Fibroblast of lung (primary cell): ENCODE results near the gene IL17C. TPM values are rescaled to one million over a fixed set of nuclear protein-coding genes. Genes with fewer than 3 reads are reported as not detected.

Source experiments
- DNase-seq, 2 donors: peaks; one replicate each; pipeline versions ENCODE4 v3.0.0 to v3.0.0-alpha.2; 2010; ENCODE audit warnings: low read depth in 2 of 2
- H2AFZ ChIP-seq: 2 replicates; pipeline ENCODE4 v1.5.1; 2012; ENCODE audit warnings: low read length, control low read depth, inconsistent platforms
- H3K27ac ChIP-seq: 2 replicates; pipeline ENCODE4 v1.5.1; 2011; ENCODE audit warnings: low read length, control low read depth; ENCODE audit not compliant: insufficient read depth
- H3K27me3 ChIP-seq: 2 replicates; pipeline ENCODE4 v1.5.1; 2011; ENCODE audit warnings: mild to moderate bottlenecking, low read length; ENCODE audit not compliant: control insufficient read depth, insufficient read depth
- H3K36me3 ChIP-seq: 2 replicates; pipeline ENCODE4 v1.5.1; 2011; ENCODE audit warnings: low read length; ENCODE audit not compliant: control insufficient read depth, insufficient read depth
- H3K4me1 ChIP-seq: 2 replicates; pipeline ENCODE4 v1.5.1; 2011; ENCODE audit warnings: low read length; ENCODE audit not compliant: control insufficient read depth, insufficient read depth; ENCODE audit errors: extremely low read depth
- H3K4me2 ChIP-seq: 2 replicates; pipeline ENCODE4 v1.5.1; 2011; ENCODE audit warnings: low read length, control low read depth; ENCODE audit not compliant: insufficient read depth; ENCODE audit errors: extremely low read depth
- H3K4me3 ChIP-seq, 4 experiments: fragments of 200-600 bp in 1 of 4; sonication (generic) in 1 of 4; replicated peaks in 1 of 4; 2 replicates each; pipeline ENCODE4 v1.5.1; 2011 to 2016; ENCODE audit warnings: low read length in 4 of 4, low read depth in 3 of 4, mild to moderate bottlenecking in 3 of 4, control low read depth in 2 of 4, inconsistent platforms in 1 of 4, mixed read lengths in 1 of 4; ENCODE audit not compliant: insufficient read depth in 1 of 4; ENCODE audit errors: control extremely low read depth in 1 of 4
- H3K79me2 ChIP-seq: 2 replicates; pipeline ENCODE4 v1.5.1; 2012; ENCODE audit warnings: mild to moderate bottlenecking, low read length, inconsistent platforms; ENCODE audit not compliant: control insufficient read depth, insufficient read depth
- H3K9ac ChIP-seq: 2 replicates; pipeline ENCODE4 v1.5.1; 2011; ENCODE audit warnings: mild to moderate bottlenecking, low read length, control low read depth; ENCODE audit not compliant: insufficient read depth
- H3K9me3 ChIP-seq: 2 replicates; pipeline ENCODE4 v1.5.1; 2012; ENCODE audit warnings: low read depth, low read length; ENCODE audit not compliant: control insufficient read depth, insufficient read depth
- H4K20me1 ChIP-seq: 2 replicates; pipeline ENCODE4 v1.5.1; 2011; ENCODE audit warnings: low read length; ENCODE audit not compliant: control insufficient read depth, insufficient read depth; ENCODE audit errors: extremely low read depth
- EZH2 ChIP-seq: IDR thresholded peaks from 2 replicates; pipeline ENCODE4 v1.5.1; 2012; ENCODE audit warnings: low read length, control low read depth, mild to moderate bottlenecking; ENCODE audit errors: missing control alignments
- polyA plus RNA-seq, 2 donors: library from polyadenylated mRNA; depleted of rRNA in 1 of 2; stranded (reverse) in 1 of 2; unstranded in 1 of 2; fragments of >200 nt; gene quantifications; 2 replicates each; pipeline ENCODE4 v1.2.1, GENCODE V29; 2011 to 2012; ENCODE audit warnings: missing spikeins in 1 of 2
- total RNA-seq: library from RNA; depleted of rRNA; stranded (reverse); fragments of >200 nt; gene quantifications from 2 replicates; pipeline ENCODE4 v1.2.1, GENCODE V29; 2014
- TF ChIP-seq, protein P1 (sequence below), 2 donors: IDR thresholded peaks in 1 of 2; conservative IDR thresholded peaks in 1 of 2; 1 replicate in 1 of 2; 2 replicates in 1 of 2; pipeline ENCODE4 v1.5.1; 2011 to 2012; ENCODE audit warnings: low read length in 2 of 2, control low read depth in 1 of 2, inconsistent platforms in 1 of 2, low read depth in 1 of 2, mild to moderate bottlenecking in 1 of 2

The IL17C gene
- total and polyA plus RNA-seq, 2 donors (not counting 1 experiment from before 2014, with no cell fraction given), result not detected

DNA sequence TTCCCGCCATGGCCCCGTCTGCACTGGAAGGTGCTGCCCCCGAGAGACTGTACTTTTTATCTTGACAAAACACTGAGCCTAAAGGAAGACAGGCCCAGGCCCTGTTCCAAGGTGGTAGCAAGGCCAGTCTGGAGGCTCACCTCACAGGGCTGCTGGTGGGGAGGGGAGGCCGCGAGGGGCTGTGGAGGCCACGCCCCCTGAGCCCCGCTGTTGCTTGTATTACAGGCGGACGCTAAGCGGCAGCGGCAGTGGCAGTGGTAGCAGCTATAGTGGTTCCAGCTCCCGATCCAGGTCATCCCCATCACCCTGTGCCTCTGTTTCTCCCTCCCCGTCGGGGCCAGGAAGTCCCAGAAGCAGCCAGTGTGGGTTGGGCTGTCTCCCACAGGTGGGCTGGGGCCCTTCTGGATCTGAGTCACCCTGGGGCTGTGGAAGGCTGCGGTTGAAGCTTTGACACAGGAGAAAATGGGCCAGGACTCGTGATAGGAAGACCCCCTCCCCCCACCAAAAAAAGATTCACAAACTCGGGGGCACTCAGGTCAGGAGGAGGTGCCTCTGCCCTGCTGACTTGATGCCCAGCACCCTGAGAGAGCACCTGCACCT is 13.3 kb upstream of the IL17C start:
- Histone ChIP-seq H3K4me3 (no peak overlapping the region), H3K79me2 (no peaks in the 10 kb centered on the region), H3K9ac (no peak overlapping the region), H3K9me3 (no peaks in the 10 kb centered on the region), H4K20me1 (no peaks in the 10 kb centered on the region), H3K27me3 (no peaks in the 10 kb centered on the region), H3K4me1 (no peaks in the 10 kb centered on the region), H2AFZ (no peak overlapping the region), H3K27ac (no peak overlapping the region), H3K36me3 (peaks cover 25% of the 10 kb centered on the region), H3K4me2 (no peak overlapping the region)
- TF ChIP-seq EZH2, result no peak
- TF ChIP-seq, protein P1, sequence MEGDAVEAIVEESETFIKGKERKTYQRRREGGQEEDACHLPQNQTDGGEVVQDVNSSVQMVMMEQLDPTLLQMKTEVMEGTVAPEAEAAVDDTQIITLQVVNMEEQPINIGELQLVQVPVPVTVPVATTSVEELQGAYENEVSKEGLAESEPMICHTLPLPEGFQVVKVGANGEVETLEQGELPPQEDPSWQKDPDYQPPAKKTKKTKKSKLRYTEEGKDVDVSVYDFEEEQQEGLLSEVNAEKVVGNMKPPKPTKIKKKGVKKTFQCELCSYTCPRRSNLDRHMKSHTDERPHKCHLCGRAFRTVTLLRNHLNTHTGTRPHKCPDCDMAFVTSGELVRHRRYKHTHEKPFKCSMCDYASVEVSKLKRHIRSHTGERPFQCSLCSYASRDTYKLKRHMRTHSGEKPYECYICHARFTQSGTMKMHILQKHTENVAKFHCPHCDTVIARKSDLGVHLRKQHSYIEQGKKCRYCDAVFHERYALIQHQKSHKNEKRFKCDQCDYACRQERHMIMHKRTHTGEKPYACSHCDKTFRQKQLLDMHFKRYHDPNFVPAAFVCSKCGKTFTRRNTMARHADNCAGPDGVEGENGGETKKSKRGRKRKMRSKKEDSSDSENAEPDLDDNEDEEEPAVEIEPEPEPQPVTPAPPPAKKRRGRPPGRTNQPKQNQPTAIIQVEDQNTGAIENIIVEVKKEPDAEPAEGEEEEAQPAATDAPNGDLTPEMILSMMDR (conservative IDR thresholded peaks at IDR 0.05 in 1 of 2, IDR thresholded peaks at IDR 0.05 in 1 of 2; ENCODE audit: low read depth in 1 of 2, low read length in 2 of 2), result no peak
- no peak for DNase-seq

DNA sequence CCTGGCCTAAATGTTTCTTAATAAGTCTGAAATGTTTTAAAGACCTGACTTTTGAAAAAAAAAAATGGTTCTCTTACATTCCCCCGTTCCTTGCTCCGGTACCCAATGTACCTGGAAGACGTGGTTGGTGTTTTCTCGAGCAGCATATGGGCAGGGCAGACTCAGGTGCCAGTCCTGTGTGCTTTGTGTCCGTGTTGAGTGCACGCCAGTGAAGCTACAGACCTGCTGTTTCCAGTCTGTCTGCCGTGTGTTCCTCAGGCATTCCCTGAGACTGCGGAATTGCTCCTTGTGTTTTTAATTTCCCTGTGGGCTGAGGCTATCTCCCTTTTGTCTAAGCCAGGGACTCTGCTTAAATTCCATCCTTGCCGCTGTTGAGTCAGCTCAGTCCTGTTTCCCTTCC is 11.7 kb upstream of the IL17C start:
- Histone ChIP-seq H3K9me3 (no peaks in the 10 kb centered on the region), H3K36me3 (peaks cover 30% of the 10 kb centered on the region), H3K9ac (no peak overlapping the region), H3K4me1 (no peaks in the 10 kb centered on the region), H3K4me2 (no peak overlapping the region), H4K20me1 (no peaks in the 10 kb centered on the region), H3K4me3 (no peak overlapping the region), H3K27me3 (no peaks in the 10 kb centered on the region), H3K27ac (no peak overlapping the region), H2AFZ (no peak overlapping the region), H3K79me2 (no peaks in the 10 kb centered on the region)
- TF ChIP-seq, protein P1 (conservative IDR thresholded peaks at IDR 0.05 in 1 of 2, IDR thresholded peaks at IDR 0.05 in 1 of 2; ENCODE audit: low read depth in 1 of 2, low read length in 2 of 2), result no peak
- TF ChIP-seq EZH2, result no peak
- no peak for DNase-seq

DNA sequence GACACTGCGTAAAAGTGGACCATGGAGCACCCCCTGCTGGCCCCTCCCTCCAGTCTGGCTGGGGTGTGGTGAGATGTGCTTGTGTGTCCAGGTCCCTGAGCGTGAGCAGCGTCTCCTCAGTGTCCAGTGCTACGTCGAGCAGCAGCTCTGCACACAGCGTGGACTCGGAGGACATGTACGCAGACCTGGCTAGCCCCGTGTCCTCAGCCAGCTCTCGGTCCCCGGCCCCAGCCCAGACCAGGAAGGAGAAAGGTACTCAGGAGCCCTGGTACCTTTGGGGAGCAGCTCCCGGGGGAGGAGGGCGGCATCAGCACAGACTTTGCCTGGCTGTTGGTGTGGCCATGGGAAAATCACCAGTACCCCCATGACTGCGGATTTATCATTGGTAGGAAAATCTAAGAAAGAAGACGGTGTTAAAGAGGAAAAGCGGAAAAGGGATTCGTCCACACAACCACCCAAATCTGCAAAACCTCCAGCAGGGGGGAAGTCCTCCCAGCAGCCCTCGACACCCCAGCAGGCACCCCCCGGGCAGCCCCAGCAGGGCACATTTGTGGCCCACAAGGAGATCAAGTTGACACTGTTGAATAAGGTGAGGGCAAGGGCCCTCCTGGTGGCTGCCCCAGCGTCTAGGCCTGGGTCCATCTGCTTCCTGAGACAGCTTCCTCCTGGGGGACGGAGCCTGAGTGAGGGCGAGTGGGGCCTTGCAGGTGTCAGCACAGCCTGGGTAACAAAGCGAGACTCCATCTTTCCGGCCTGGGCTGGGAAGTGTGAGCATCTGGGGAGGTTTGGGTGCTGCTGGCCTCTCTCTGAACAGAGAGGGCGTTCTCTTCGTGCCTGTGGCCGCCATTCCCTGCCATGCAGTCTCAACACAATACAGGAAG is 10.6 kb upstream of the IL17C start:
- no peak overlapping the region for H3K9ac ChIP-seq
- H3K4me3 ChIP-seq, result no peak overlapping the region
- no peaks in the 10 kb centered on the region for H3K9me3 ChIP-seq
- no peaks in the 10 kb centered on the region for H3K27me3 ChIP-seq
- H3K4me1 ChIP-seq, result no peaks in the 10 kb centered on the region
- DNase-seq, result no peak
- H3K27ac ChIP-seq, result no peak overlapping the region
- H3K79me2 ChIP-seq, result no peaks in the 10 kb centered on the region
- H4K20me1 ChIP-seq, result no peaks in the 10 kb centered on the region
- no peak overlapping the region for H3K4me2 ChIP-seq
- H3K36me3 ChIP-seq, result peaks cover 27% of the 10 kb centered on the region
- TF ChIP-seq, protein P1 (conservative IDR thresholded peaks at IDR 0.05 in 1 of 2, IDR thresholded peaks at IDR 0.05 in 1 of 2; ENCODE audit: low read depth in 1 of 2, low read length in 2 of 2), result no peak
- no peak for TF ChIP-seq EZH2
- H2AFZ ChIP-seq, result no peak overlapping the region
